Upper lobe of left lung (tissue), 6 donors: ENCODE data around the gene SIGLEC1. TPM values are rescaled to one million over a fixed set of nuclear protein-coding genes. Genes with fewer than 3 reads are reported as not detected.
A peak's percentile ranks its signal among the peaks of the same experiment; 100 is the strongest.

Experiments used
- ATAC-seq, 2 donors: fragments of 200-7000 bp; cut with Tn5 transposase; one replicate each; pipeline ENCODE4 v1.9.1; 2022; ENCODE audit warnings: mild to moderate bottlenecking in 2 of 2, moderate library complexity in 2 of 2; ENCODE audit not compliant: low FRiP score in 2 of 2
- DNase-seq, 2 donors: peaks; one replicate each; pipeline ENCODE4 v3.0.0-alpha.2; 2019 to 2020
- H3K27ac ChIP-seq, 4 donors: fragments of 200-600 bp; sonication (generic); one replicate each; pipeline ENCODE4 v1.5.1; 2016 to 2019
- H3K27me3 ChIP-seq, 4 donors: fragments of 200-600 bp; sonication (generic); one replicate each; pipeline ENCODE4 v1.5.1; 2017 to 2019
- H3K36me3 ChIP-seq, 4 donors: fragments of 200-600 bp; sonication (generic); one replicate each; pipeline ENCODE4 v1.5.1; 2016 to 2019
- H3K4me1 ChIP-seq, 4 donors: fragments of 200-600 bp; sonication (generic); one replicate each; pipeline ENCODE4 v1.5.1; 2018 to 2019
- H3K4me3 ChIP-seq, 4 donors: fragments of 200-600 bp; sonication (generic); one replicate each; pipeline ENCODE4 v1.5.1; 2017 to 2019; ENCODE audit warnings: mild to moderate bottlenecking in 2 of 4, moderate library complexity in 1 of 4
- H3K9me3 ChIP-seq, 4 donors: fragments of 200-600 bp; sonication (generic); one replicate each; pipeline ENCODE4 v1.5.1; 2018 to 2019
- EP300 ChIP-seq, 4 donors: sonication (generic); formaldehyde crosslinking; IDR thresholded peaks; one replicate each; pipeline ENCODE4 v1.5.1; 2017; ENCODE audit warnings: antibody characterized with exemption in 4 of 4, control low read depth in 2 of 4
- POLR2A ChIP-seq, 4 donors: fragments of 450-650 bp; IDR thresholded peaks; one replicate each; pipeline ENCODE4 v1.5.1; 2016 to 2017; ENCODE audit warnings: antibody characterized with exemption in 4 of 4, mild to moderate bottlenecking in 2 of 4
- POLR2AphosphoS5 ChIP-seq, 2 donors: sonication (generic); formaldehyde crosslinking; IDR thresholded peaks; one replicate each; pipeline ENCODE4 v1.5.1; 2017; ENCODE audit warnings: antibody characterized with exemption in 2 of 2
- WGBS, 2 donors: methylation state at CpG; one replicate each; pipeline ENCODE4 v1.1.5; 2017 to 2018; 5-methylcytosine and 5-hydroxymethylcytosine counted together
- total RNA-seq, 6 donors: library from RNA; depleted of rRNA in 4 of 6; stranded (reverse); fragments of >200 nt in 4 of 6; gene quantifications; one replicate each; pipeline versions ENCODE4 v1.1.0 to v1.2.1, GENCODE V29; 2016 to 2021
- TF ChIP-seq, protein P1 (sequence below), 6 experiments: fragments of 450-650 bp in 4 of 6; fragments of 200-600 bp in 2 of 6; sonication (generic) in 2 of 6; IDR thresholded peaks; one replicate each; pipeline ENCODE4 v1.5.1; 2016 to 2019; ENCODE audit warnings: antibody characterized with exemption in 6 of 6
- donor health status: DM: no; HTN: no; CAD: no; lungs with moderate emphysema.
- donor health status: DM: no; HTN: yes; CAD: no; lungs with severe emphysema.

SIGLEC1 gene
- total RNA-seq, 6 donors from 2014 or later = 14.4 to 69.9 (median 60.7) TPM

DNA sequence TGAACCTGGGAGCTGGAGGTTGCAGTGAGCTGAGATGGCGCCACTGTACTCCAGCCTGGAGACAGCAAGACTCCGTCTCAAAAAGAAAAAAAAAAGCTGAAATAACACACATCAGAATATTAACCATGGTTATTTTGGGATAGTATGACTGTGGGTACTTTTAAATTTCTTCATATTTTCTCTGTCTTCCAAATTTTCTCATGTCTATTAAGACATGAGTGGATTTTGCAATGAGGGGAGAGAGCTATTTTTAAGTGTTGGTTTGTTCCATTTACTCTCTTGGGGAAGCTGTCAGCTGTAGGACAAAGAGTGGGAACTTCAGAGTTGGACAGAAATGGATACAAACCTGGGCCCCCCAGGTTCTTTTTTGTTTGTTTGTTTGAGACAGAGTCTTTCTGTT is 44.9 kb upstream of the SIGLEC1 start:
- Histone ChIP-seq H3K27me3 (no peaks in the 10 kb centered on the region), H3K36me3 (peaks cover 0 to 5% (median 0%) of the 10 kb centered on the region in 4 donors), H3K27ac (no peak overlapping the region), H3K4me1 (peaks cover 2 to 18% (median 6%) of the 10 kb centered on the region in 4 donors), H3K9me3 (no peaks in the 10 kb centered on the region), H3K4me3 (no peak overlapping the region)
- TF ChIP-seq POLR2A (IDR thresholded peaks at IDR 0.05) = no peak
- TF ChIP-seq, protein P1, sequence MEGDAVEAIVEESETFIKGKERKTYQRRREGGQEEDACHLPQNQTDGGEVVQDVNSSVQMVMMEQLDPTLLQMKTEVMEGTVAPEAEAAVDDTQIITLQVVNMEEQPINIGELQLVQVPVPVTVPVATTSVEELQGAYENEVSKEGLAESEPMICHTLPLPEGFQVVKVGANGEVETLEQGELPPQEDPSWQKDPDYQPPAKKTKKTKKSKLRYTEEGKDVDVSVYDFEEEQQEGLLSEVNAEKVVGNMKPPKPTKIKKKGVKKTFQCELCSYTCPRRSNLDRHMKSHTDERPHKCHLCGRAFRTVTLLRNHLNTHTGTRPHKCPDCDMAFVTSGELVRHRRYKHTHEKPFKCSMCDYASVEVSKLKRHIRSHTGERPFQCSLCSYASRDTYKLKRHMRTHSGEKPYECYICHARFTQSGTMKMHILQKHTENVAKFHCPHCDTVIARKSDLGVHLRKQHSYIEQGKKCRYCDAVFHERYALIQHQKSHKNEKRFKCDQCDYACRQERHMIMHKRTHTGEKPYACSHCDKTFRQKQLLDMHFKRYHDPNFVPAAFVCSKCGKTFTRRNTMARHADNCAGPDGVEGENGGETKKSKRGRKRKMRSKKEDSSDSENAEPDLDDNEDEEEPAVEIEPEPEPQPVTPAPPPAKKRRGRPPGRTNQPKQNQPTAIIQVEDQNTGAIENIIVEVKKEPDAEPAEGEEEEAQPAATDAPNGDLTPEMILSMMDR (IDR thresholded peaks at IDR 0.05) = no peak
- TF ChIP-seq POLR2AphosphoS5 (IDR thresholded peaks at IDR 0.05) = no peak
- TF ChIP-seq EP300 (IDR thresholded peaks at IDR 0.05) = no peak
- 69 to 79% methylated on average over 2 of the region's 2 CpGs for WGBS, 2 donors
- DNase-seq (no peak), ATAC-seq (no peak)

- no peak for TF ChIP-seq POLR2A (IDR thresholded peaks at IDR 0.05)
- no peak for TF ChIP-seq EP300 (IDR thresholded peaks at IDR 0.05)
- no peak for TF ChIP-seq POLR2AphosphoS5 (IDR thresholded peaks at IDR 0.05)
- TF ChIP-seq, protein P1 (IDR thresholded peaks at IDR 0.05) = no peak
These were observed 43.5 kb upstream of the SIGLEC1 start for GRCh38 chr20:3755814-3756480.

GRCh38 chr20:3755269-3755668 is 42.9 kb upstream of the SIGLEC1 start:
- ATAC-seq (no peak), DNase-seq (peak in 1 of 2 donors; percentile 56)
- H3K36me3 ChIP-seq = peaks cover 0 to 19% (median 16%) of the 10 kb centered on the region in 4 donors
- WGBS, 2 donors = 43 to 92% methylated on average over 1 to 7 of the region's 7 CpGs
- no peaks in the 10 kb centered on the region for H3K27me3 ChIP-seq
- H3K27ac ChIP-seq = no peak overlapping the region
- peaks cover 6 to 35% (median 12%) of the 10 kb centered on the region in 4 donors for H3K4me1 ChIP-seq
- TF ChIP-seq, protein P1 (IDR thresholded peaks at IDR 0.05) = no peak
- no peak for TF ChIP-seq POLR2A (IDR thresholded peaks at IDR 0.05)
- no peak for TF ChIP-seq POLR2AphosphoS5 (IDR thresholded peaks at IDR 0.05)
- TF ChIP-seq EP300 (IDR thresholded peaks at IDR 0.05) = no peak
- no peak overlapping the region for H3K4me3 ChIP-seq
- no peaks in the 10 kb centered on the region for H3K9me3 ChIP-seq

More at GRCh38 chr20:3755814-3756480, 43.5 kb upstream of the SIGLEC1 start:
- Histone ChIP-seq H3K27ac (no peak overlapping the region), H3K4me1 (peaks cover 6 to 31% (median 12%) of the 10 kb centered on the region in 4 donors), H3K4me3 (no peak overlapping the region), H3K27me3 (no peaks in the 10 kb centered on the region), H3K9me3 (no peaks in the 10 kb centered on the region), H3K36me3 (peaks cover 0 to 14% (median 12%) of the 10 kb centered on the region in 4 donors)
- ATAC-seq = no peak
- DNase-seq = no peak
- WGBS, 2 donors = 88 to 100% methylated on average over 2 to 4 of the region's 5 CpGs

DNA sequence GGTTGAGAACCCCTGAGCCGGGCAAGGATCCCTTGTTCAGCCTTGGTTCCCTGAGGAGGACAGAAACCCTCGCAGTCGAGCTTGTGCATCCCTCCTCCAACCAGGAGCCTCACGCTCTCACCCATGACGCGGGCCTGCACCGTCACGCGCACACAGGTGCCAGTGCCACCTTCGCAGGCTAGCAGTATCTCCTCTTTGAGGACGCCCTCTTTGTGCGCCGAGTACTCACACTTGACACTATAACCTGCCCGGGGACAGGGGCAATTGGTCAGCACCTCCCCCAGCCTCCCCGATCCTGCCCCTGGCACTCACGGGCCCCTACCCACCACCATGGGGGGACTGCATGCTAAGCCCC is 41.9 kb upstream of the SIGLEC1 start:
- no peaks in the 10 kb centered on the region for H3K9me3 ChIP-seq
- H3K4me1 ChIP-seq = peaks cover 6 to 45% (median 12%) of the 10 kb centered on the region in 4 donors
- ATAC-seq = no peak
- H3K27ac ChIP-seq = peak overlapping the region in 1 of 4 donors; percentile 10
- 84 to 90% methylated on average over 12 to 16 of the region's 16 CpGs for WGBS, 2 donors
- TF ChIP-seq POLR2AphosphoS5 (IDR thresholded peaks at IDR 0.05) (no peak), EP300 (IDR thresholded peaks at IDR 0.05) (no peak), POLR2A (IDR thresholded peaks at IDR 0.05) (no peak)
- TF ChIP-seq, protein P1 (IDR thresholded peaks at IDR 0.05) = no peak
- DNase-seq = no peak
- peaks cover 0 to 29% (median 21%) of the 10 kb centered on the region in 4 donors for H3K36me3 ChIP-seq
- H3K27me3 ChIP-seq = no peaks in the 10 kb centered on the region
- H3K4me3 ChIP-seq = no peak overlapping the region
